H9 (cell line): Measurements from ENCODE around the gene CAMTA1. TPM values are rescaled to one million over a fixed set of nuclear protein-coding genes. Genes with fewer than 3 reads are reported as not detected.
A peak's percentile ranks its signal among the peaks of the same experiment; 100 is the strongest.

Source experiments
- DNase-seq: peaks from one replicate; pipeline ENCODE4 v3.0.0-alpha.2; 2017
- H2AFZ ChIP-seq: one replicate; pipeline ENCODE4 v1.6.1; 2013; ENCODE audit warnings: mild to moderate bottlenecking, low read length, control low read depth, moderate library complexity
- H2AK5ac ChIP-seq: 2 replicates; pipeline ENCODE4 v1.6.1; 2013; ENCODE audit warnings: low read length, control low read depth, mixed read lengths; ENCODE audit not compliant: insufficient read length
- H2BK120ac ChIP-seq: one replicate; pipeline ENCODE4 v1.6.1; 2013; ENCODE audit warnings: low read depth, mild to moderate bottlenecking, low read length, control low read depth, inconsistent platforms; ENCODE audit not compliant: poor library complexity, severe bottlenecking
- H2BK12ac ChIP-seq: 2 replicates; pipeline ENCODE4 v1.6.1; 2013; ENCODE audit warnings: low read length, control low read depth, mixed read lengths, low read depth; ENCODE audit not compliant: insufficient read length
- H2BK15ac ChIP-seq: 2 replicates; pipeline ENCODE4 v1.6.1; 2013; ENCODE audit warnings: low read depth, low read length, control low read depth
- H2BK20ac ChIP-seq: one replicate; pipeline ENCODE4 v1.6.1; 2013; ENCODE audit warnings: low read depth, mild to moderate bottlenecking, low read length, control low read depth, inconsistent platforms; ENCODE audit not compliant: poor library complexity, severe bottlenecking
- H2BK5ac ChIP-seq: 2 replicates; pipeline ENCODE4 v1.6.1; 2013; ENCODE audit warnings: low read length, control low read depth, mixed read lengths; ENCODE audit not compliant: insufficient read length
- H3K14ac ChIP-seq: 2 replicates; pipeline ENCODE4 v1.6.1; 2013; ENCODE audit warnings: low read length, control low read depth; ENCODE audit not compliant: insufficient read depth
- H3K18ac ChIP-seq: 2 replicates; pipeline ENCODE4 v1.6.1; 2013; ENCODE audit warnings: low read depth, mild to moderate bottlenecking, mixed read lengths, low read length, control low read depth; ENCODE audit not compliant: insufficient read length
- H3K23ac ChIP-seq: 2 replicates; pipeline ENCODE4 v1.6.1; 2013; ENCODE audit warnings: low read length, control low read depth, mixed read lengths, low read depth; ENCODE audit not compliant: insufficient read length
- H3K23me2 ChIP-seq: 2 replicates; pipeline ENCODE4 v1.6.1; 2013; ENCODE audit warnings: low read depth, mild to moderate bottlenecking, mixed read lengths, low read length, control low read depth; ENCODE audit not compliant: insufficient read length, poor library complexity, severe bottlenecking
- H3K27ac ChIP-seq: 2 replicates; pipeline ENCODE4 v1.5.1; 2013; ENCODE audit warnings: low read length, control low read depth, mixed read lengths, low read depth; ENCODE audit not compliant: insufficient read length
- H3K27me3 ChIP-seq: 2 replicates; pipeline ENCODE4 v1.6.1; 2013; ENCODE audit warnings: low read length, control low read depth, inconsistent platforms; ENCODE audit not compliant: insufficient read depth
- H3K4ac ChIP-seq: 2 replicates; pipeline ENCODE4 v1.6.1; 2013; ENCODE audit warnings: low read depth, mild to moderate bottlenecking, control low read depth, inconsistent platforms, low read length, moderate library complexity
- H3K4me1 ChIP-seq: 2 replicates; pipeline ENCODE4 v1.6.1; 2013; ENCODE audit warnings: low read length, control low read depth, inconsistent platforms; ENCODE audit not compliant: insufficient read depth
- H3K4me2 ChIP-seq: 2 replicates; pipeline ENCODE4 v1.6.1; 2013; ENCODE audit warnings: low read length, control low read depth, mixed read lengths; ENCODE audit not compliant: insufficient read length, insufficient read depth
- H3K56ac ChIP-seq: 2 replicates; pipeline ENCODE4 v1.6.1; 2013; ENCODE audit warnings: low read depth, mild to moderate bottlenecking, mixed read lengths, low read length, control low read depth; ENCODE audit not compliant: insufficient read length
- H3K79me1 ChIP-seq: 2 replicates; pipeline ENCODE4 v1.6.1; 2013; ENCODE audit warnings: low read depth, mild to moderate bottlenecking, moderate library complexity, low read length, control low read depth, inconsistent platforms; ENCODE audit not compliant: insufficient read depth, poor library complexity, severe bottlenecking
- H3K79me2 ChIP-seq: 2 replicates; pipeline ENCODE4 v1.6.1; 2013; ENCODE audit warnings: low read length, control low read depth, inconsistent platforms; ENCODE audit not compliant: insufficient read depth
- H3K9ac ChIP-seq: 2 replicates; pipeline ENCODE4 v1.6.1; 2013; ENCODE audit warnings: low read length, control low read depth, mixed read lengths; ENCODE audit not compliant: insufficient read length; ENCODE audit errors: extremely low read depth
- H3K9me3 ChIP-seq: one replicate; pipeline ENCODE4 v1.6.1; 2013; ENCODE audit warnings: low read depth, low read length, inconsistent platforms; ENCODE audit not compliant: control insufficient read depth
- H3T11ph ChIP-seq: one replicate; pipeline ENCODE4 v1.6.1; 2013; ENCODE audit warnings: mild to moderate bottlenecking, low read length, control low read depth, inconsistent platforms
- H4K20me1 ChIP-seq: one replicate; pipeline ENCODE4 v1.6.1; 2013; ENCODE audit not compliant: control insufficient read depth, insufficient read length, insufficient read depth
- H4K5ac ChIP-seq: 2 replicates; pipeline ENCODE4 v1.6.1; 2013; ENCODE audit warnings: low read depth, mild to moderate bottlenecking, mixed read lengths, low read length, control low read depth; ENCODE audit not compliant: insufficient read length
- H4K8ac ChIP-seq: replicated peaks from 2 replicates; pipeline ENCODE4 v1.6.1; 2013; ENCODE audit warnings: low read length, control low read depth, mixed read lengths, low read depth; ENCODE audit not compliant: insufficient read length
- H4K91ac ChIP-seq: 2 replicates; pipeline ENCODE4 v1.6.1; 2013; ENCODE audit warnings: low read depth, mild to moderate bottlenecking, moderate library complexity, mixed read lengths, low read length, control low read depth; ENCODE audit not compliant: insufficient read length
- H3K27ac Mint-ChIP-seq, 3 experiments: 2 replicates in 2 of 3; 3 replicates in 1 of 3; pipeline ENCODE4 v1.8.0; 2020 to 2021; ENCODE audit warnings: mixed read lengths in 3 of 3, mild to moderate bottlenecking in 1 of 3, moderate library complexity in 1 of 3
- H3K27me3 Mint-ChIP-seq: 2 replicates; pipeline ENCODE4 v1.8.0; 2021; ENCODE audit warnings: low read depth, mild to moderate bottlenecking, moderate library complexity, mixed read lengths
- H3K36me3 Mint-ChIP-seq, 3 experiments: 2 replicates in 2 of 3; 3 replicates in 1 of 3; pipeline ENCODE4 v1.8.0; 2020 to 2021; ENCODE audit warnings: low read depth in 3 of 3, mixed read lengths in 3 of 3; ENCODE audit not compliant: insufficient read depth in 1 of 3
- H3K4me1 Mint-ChIP-seq, 2 experiments: 2 replicates each; pipeline ENCODE4 v1.8.0; 2020; ENCODE audit warnings: mixed read lengths in 2 of 2
- H3K4me3 Mint-ChIP-seq, 2 experiments: 2 replicates in 1 of 2; 3 replicates in 1 of 2; pipeline ENCODE4 v1.8.0; 2020 to 2021; ENCODE audit warnings: mild to moderate bottlenecking in 2 of 2, mixed read lengths in 2 of 2, moderate library complexity in 1 of 2
- H3K9me3 Mint-ChIP-seq, 2 experiments: 2 replicates in 1 of 2; 3 replicates in 1 of 2; pipeline ENCODE4 v1.8.0; 2020; ENCODE audit warnings: mild to moderate bottlenecking in 2 of 2, mixed read lengths in 2 of 2, moderate library complexity in 1 of 2
- WGBS: extraction: QIAGEN DNeasy Blood & Tissue Kit; methylation state at CpG from one replicate; pipeline ENCODE4 v1.1.7; 2013; ENCODE audit warnings: missing lambda C conversion rate, low lambda C conversion rate, mixed read lengths; ENCODE audit not compliant: insufficient read length; ENCODE audit errors: extremely low coverage; 5-methylcytosine and 5-hydroxymethylcytosine counted together
- total RNA-seq: library from RNA; stranded (reverse); gene quantifications from 2 replicates; pipeline ENCODE4 v1.2.1, GENCODE V29; 2021
- TF ChIP-seq, protein P1 (sequence below): fragments of 200-600 bp; sonication (generic); conservative IDR thresholded peaks from 3 replicates; pipeline ENCODE4 v1.8.0; 2021; ENCODE audit warnings: antibody characterized with exemption, mild to moderate bottlenecking

CAMTA1 gene
- total RNA-seq, 1 experiment from 2014 or later = 115 TPM

- no peak overlapping the region for H2AK5ac ChIP-seq
- H3K4me1 ChIP-seq = no peaks in the 10 kb centered on the region
- H2AFZ ChIP-seq = no peak overlapping the region
- Mint-ChIP-seq H3K27ac (peak overlapping the region in 1 of 3 experiments; percentile 38; a peak in 1 of 7 replicates), H3K36me3 (peaks cover 16 to 30% (median 18%) of the 10 kb centered on the region in 3 experiments), H3K9me3 (peaks cover 26 to 28% of the 10 kb centered on the region in 2 experiments), H3K27me3 (peaks cover 7% of the 10 kb centered on the region), H3K4me3 (no peak overlapping the region), H3K4me1 (peaks cover 10 to 24% of the 10 kb centered on the region in 2 experiments)
- H2BK5ac ChIP-seq = no peak overlapping the region
- H2BK15ac ChIP-seq = no peak overlapping the region
- H3K4ac ChIP-seq = no peak overlapping the region
- H4K8ac ChIP-seq = no peak overlapping the region
- no peak overlapping the region for H3K4me2 ChIP-seq
- no peak overlapping the region for H3K27ac ChIP-seq
- TF ChIP-seq, protein P1, sequence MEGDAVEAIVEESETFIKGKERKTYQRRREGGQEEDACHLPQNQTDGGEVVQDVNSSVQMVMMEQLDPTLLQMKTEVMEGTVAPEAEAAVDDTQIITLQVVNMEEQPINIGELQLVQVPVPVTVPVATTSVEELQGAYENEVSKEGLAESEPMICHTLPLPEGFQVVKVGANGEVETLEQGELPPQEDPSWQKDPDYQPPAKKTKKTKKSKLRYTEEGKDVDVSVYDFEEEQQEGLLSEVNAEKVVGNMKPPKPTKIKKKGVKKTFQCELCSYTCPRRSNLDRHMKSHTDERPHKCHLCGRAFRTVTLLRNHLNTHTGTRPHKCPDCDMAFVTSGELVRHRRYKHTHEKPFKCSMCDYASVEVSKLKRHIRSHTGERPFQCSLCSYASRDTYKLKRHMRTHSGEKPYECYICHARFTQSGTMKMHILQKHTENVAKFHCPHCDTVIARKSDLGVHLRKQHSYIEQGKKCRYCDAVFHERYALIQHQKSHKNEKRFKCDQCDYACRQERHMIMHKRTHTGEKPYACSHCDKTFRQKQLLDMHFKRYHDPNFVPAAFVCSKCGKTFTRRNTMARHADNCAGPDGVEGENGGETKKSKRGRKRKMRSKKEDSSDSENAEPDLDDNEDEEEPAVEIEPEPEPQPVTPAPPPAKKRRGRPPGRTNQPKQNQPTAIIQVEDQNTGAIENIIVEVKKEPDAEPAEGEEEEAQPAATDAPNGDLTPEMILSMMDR = no peak
- H3K23ac ChIP-seq = no peak overlapping the region
- no peak overlapping the region for H2BK20ac ChIP-seq
- no peaks in the 10 kb centered on the region for H4K20me1 ChIP-seq
- no peaks in the 10 kb centered on the region for H3K79me1 ChIP-seq
- H3K18ac ChIP-seq = no peak overlapping the region
- H2BK12ac ChIP-seq = no peak overlapping the region
- no peak for DNase-seq
- no peak overlapping the region for H3K56ac ChIP-seq
- no peaks in the 10 kb centered on the region for H3K27me3 ChIP-seq
- no peak overlapping the region for H4K5ac ChIP-seq
- no peak overlapping the region for H3T11ph ChIP-seq
- no CpG with 5 or more reads among the region's 18 CpGs for WGBS
- no peaks in the 10 kb centered on the region for H3K9me3 ChIP-seq
- no peak overlapping the region for H2BK120ac ChIP-seq
- H3K79me2 ChIP-seq = no peaks in the 10 kb centered on the region
- H3K23me2 ChIP-seq = no peaks in the 10 kb centered on the region
- no peak overlapping the region for H3K9ac ChIP-seq
- H4K91ac ChIP-seq = no peak overlapping the region
- no peak overlapping the region for H3K14ac ChIP-seq
These were observed 139.0 kb downstream of the CAMTA1 start for GRCh38 chr1:6923955-6924881.
